ENCODE measurements around the gene DDX60.

Gene DDX60

GRCh38 chr4:168203233-168203911, 115.2 kb downstream of the DDX60 start:
- Histone ChIP-seq H3K9me3 (ENCODE audit: control insufficient read depth, low read length) (peaks cover 21% of the 10 kb centered on the region), H3K36me3 (ENCODE audit: control insufficient read depth, insufficient read depth, low read length, severe bottlenecking) (no peaks in the 10 kb centered on the region), H3K9ac (ENCODE audit: low read length) (no peak overlapping the region), H3K27me3 (replicated peaks; ENCODE audit: control insufficient read depth, insufficient read depth, low read length) (no peaks in the 10 kb centered on the region), H3K4me1 (ENCODE audit: control insufficient read depth, insufficient read depth, low read length) (no peaks in the 10 kb centered on the region), H3K4me3 (ENCODE audit: low read length) (no peak overlapping the region)
- DNase-seq (ENCODE audit: low read depth), result no peak

GRCh38 chr4:168200685-168201084, 117.9 kb downstream of the DDX60 start:
- no peak for DNase-seq (ENCODE audit: low read depth)
- H3K4me3 ChIP-seq (ENCODE audit: low read length), result no peak overlapping the region
- no peaks in the 10 kb centered on the region for H3K27me3 ChIP-seq (replicated peaks; ENCODE audit: control insufficient read depth, insufficient read depth, low read length)

DNA sequence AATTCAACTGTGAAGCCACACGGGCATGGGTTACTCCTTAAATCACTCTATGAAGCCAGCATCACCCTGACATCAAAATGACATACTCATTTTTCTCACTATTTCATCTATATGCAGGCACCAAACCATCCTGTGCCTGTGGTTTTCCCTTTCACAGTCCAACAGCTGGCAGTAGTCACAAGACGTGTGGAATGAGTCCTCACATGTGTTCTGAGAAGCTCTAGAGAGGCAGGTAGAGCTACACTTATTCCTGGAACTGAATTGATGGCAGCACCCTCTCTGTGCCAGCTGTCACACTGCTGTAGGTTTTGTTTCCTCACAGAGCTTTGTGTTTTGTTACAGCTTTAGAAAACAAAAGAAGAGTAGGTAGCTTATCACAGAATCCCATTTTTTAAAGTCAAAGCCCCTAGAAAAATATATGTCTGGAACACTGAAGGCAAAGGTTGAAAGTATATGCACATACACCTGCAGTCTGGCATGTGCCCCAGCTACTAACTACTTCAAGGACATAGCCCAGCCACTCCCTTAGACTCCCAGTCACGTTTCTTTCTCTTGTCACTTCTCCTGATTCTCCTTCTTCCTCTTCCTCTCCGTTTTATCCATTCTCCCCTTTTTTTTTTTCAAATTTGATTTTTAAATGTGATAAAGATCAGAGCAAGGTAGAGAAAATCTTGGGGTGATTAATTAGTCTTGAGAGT, 119.1 kb downstream of the DDX60 start:
- Histone ChIP-seq H3K36me3 (ENCODE audit: control insufficient read depth, insufficient read depth, low read length, severe bottlenecking) (no peaks in the 10 kb centered on the region), H3K9me3 (ENCODE audit: control insufficient read depth, low read length) (peaks cover 21% of the 10 kb centered on the region), H3K9ac (ENCODE audit: low read length) (no peak overlapping the region), H3K4me3 (ENCODE audit: low read length) (no peak overlapping the region), H3K4me1 (ENCODE audit: control insufficient read depth, insufficient read depth, low read length) (no peaks in the 10 kb centered on the region), H3K27me3 (replicated peaks; ENCODE audit: control insufficient read depth, insufficient read depth, low read length) (no peaks in the 10 kb centered on the region)
- no peak for DNase-seq (ENCODE audit: low read depth)

More at GRCh38 chr4:168200685-168201084, 117.9 kb downstream of the DDX60 start:
- Histone ChIP-seq H3K36me3 (ENCODE audit: control insufficient read depth, insufficient read depth, low read length, severe bottlenecking) (no peaks in the 10 kb centered on the region), H3K9me3 (ENCODE audit: control insufficient read depth, low read length) (peaks cover 21% of the 10 kb centered on the region), H3K4me1 (ENCODE audit: control insufficient read depth, insufficient read depth, low read length) (no peaks in the 10 kb centered on the region), H3K9ac (ENCODE audit: low read length) (no peak overlapping the region)

- Histone ChIP-seq H3K36me3 (ENCODE audit: control insufficient read depth, insufficient read depth, low read length, severe bottlenecking) (no peaks in the 10 kb centered on the region), H3K4me1 (ENCODE audit: control insufficient read depth, insufficient read depth, low read length) (no peaks in the 10 kb centered on the region), H3K27me3 (replicated peaks; ENCODE audit: control insufficient read depth, insufficient read depth, low read length) (no peaks in the 10 kb centered on the region), H3K9ac (ENCODE audit: low read length) (no peak overlapping the region), H3K9me3 (ENCODE audit: control insufficient read depth, low read length) (peaks cover 6% of the 10 kb centered on the region), H3K4me3 (ENCODE audit: low read length) (no peak overlapping the region)
- no peak for DNase-seq (ENCODE audit: low read depth)
Observed at GRCh38 chr4:168197926-168198325, 120.6 kb downstream of the DDX60 start.

- H3K4me1 ChIP-seq (ENCODE audit: control insufficient read depth, insufficient read depth, low read length), result no peaks in the 10 kb centered on the region
- DNase-seq (ENCODE audit: low read depth), result no peak
- no peak overlapping the region for H3K9ac ChIP-seq (ENCODE audit: low read length)
- H3K9me3 ChIP-seq (ENCODE audit: control insufficient read depth, low read length), result no peaks in the 10 kb centered on the region
- H3K27me3 ChIP-seq (replicated peaks; ENCODE audit: control insufficient read depth, insufficient read depth, low read length), result no peaks in the 10 kb centered on the region
- H3K36me3 ChIP-seq (ENCODE audit: control insufficient read depth, insufficient read depth, low read length, severe bottlenecking), result no peaks in the 10 kb centered on the region
- no peak overlapping the region for H3K4me3 ChIP-seq (ENCODE audit: low read length)
Observed at GRCh38 chr4:168188754-168189153, 129.8 kb downstream of the DDX60 start.

DNA sequence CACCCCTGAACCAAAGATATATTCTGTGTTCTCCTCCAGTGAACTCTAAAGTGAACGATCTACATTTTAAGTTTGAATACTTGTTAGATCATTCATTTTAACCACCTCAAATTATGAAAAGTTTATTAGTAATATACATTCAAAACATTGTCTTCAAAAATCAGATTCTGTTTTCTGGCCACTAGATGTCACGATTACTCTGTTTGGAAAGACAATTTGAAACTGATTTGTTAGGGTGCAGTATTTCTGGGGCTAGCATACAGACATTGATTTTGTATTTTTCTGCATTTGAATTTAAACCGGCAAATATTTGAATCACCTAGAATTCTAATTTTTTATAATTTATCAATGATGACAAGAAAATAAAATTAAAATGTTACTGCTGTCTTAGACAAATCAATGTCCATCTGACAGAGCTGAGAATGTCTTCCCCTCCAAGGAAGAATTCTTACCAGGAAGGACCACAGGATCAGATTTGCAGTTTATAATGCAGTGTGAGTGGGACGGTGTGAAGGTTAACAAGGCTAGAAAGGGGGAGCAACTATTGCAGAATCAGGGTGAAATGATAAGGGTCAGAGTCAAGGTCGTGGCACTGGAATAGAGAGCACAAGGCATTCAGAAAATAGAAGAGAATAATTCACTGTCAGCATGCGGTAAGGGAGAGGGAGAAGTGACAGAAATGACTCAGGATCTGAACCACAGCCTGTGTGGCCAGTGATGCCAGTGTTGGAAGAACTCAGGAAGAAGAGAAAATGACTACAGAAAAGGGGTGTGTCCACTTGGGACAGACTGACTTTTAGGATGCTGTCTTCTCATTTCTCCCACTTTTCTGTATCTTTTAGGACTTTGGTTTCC, 134.6 kb downstream of the DDX60 start:
- Histone ChIP-seq H3K4me3 (ENCODE audit: low read length) (no peak overlapping the region), H3K4me1 (ENCODE audit: control insufficient read depth, insufficient read depth, low read length) (no peaks in the 10 kb centered on the region)
- peak; percentile 70 for DNase-seq (ENCODE audit: low read depth)

DNA sequence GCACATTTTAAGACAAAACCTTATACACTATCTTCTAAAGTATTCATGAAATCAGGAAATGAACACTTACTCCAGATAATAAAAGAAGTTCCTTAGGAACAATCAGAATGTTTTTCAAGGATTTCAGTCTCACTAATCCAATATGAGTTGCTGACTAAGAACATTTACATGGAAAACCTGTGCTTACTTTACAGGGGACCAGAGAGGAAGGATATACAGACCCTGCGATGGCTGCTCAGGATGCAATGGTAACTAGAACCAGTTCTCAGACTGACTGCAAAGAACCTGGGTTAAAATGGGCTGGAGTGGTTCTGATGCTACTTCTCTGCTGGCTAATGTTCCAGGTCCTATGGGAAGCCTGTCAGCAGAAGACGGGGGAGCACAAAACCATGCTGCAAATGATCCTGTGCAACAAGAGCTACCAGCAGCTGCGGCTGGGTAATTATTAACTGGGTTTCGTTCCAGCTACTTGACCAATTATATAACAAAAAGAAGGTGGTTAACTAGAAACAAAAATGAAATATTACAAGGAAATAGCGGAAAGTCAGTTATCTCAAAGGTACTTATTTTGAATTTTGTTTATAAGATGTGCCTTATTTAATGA, 140.9 kb downstream of the DDX60 start:
- no peak for DNase-seq (ENCODE audit: low read depth)
- Histone ChIP-seq H3K36me3 (ENCODE audit: control insufficient read depth, insufficient read depth, low read length, severe bottlenecking) (no peaks in the 10 kb centered on the region), H3K4me1 (ENCODE audit: control insufficient read depth, insufficient read depth, low read length) (peaks cover 4% of the 10 kb centered on the region), H3K4me3 (ENCODE audit: low read length) (no peak overlapping the region), H3K9ac (ENCODE audit: low read length) (no peak overlapping the region), H3K9me3 (ENCODE audit: control insufficient read depth, low read length) (no peaks in the 10 kb centered on the region), H3K27me3 (replicated peaks; ENCODE audit: control insufficient read depth, insufficient read depth, low read length) (no peaks in the 10 kb centered on the region)

More for the DNA sequence above, 134.6 kb downstream of the DDX60 start:
- H3K9me3 ChIP-seq (ENCODE audit: control insufficient read depth, low read length), result no peaks in the 10 kb centered on the region
- no peaks in the 10 kb centered on the region for H3K27me3 ChIP-seq (replicated peaks; ENCODE audit: control insufficient read depth, insufficient read depth, low read length)
- no peaks in the 10 kb centered on the region for H3K36me3 ChIP-seq (ENCODE audit: control insufficient read depth, insufficient read depth, low read length, severe bottlenecking)
- H3K9ac ChIP-seq (ENCODE audit: low read length), result no peak overlapping the region

GRCh38 chr4:168174308-168174707, 144.2 kb downstream of the DDX60 start:
- Histone ChIP-seq H3K4me3 (ENCODE audit: low read length) (no peak overlapping the region), H3K9ac (ENCODE audit: low read length) (no peak overlapping the region), H3K4me1 (ENCODE audit: control insufficient read depth, insufficient read depth, low read length) (peaks cover 4% of the 10 kb centered on the region), H3K27me3 (replicated peaks; ENCODE audit: control insufficient read depth, insufficient read depth, low read length) (no peaks in the 10 kb centered on the region), H3K36me3 (ENCODE audit: control insufficient read depth, insufficient read depth, low read length, severe bottlenecking) (no peaks in the 10 kb centered on the region), H3K9me3 (ENCODE audit: control insufficient read depth, low read length) (no peaks in the 10 kb centered on the region)
- no peak for DNase-seq (ENCODE audit: low read depth)

GRCh38 chr4:168167714-168168284, 150.8 kb downstream of the DDX60 start:
- peak; percentile 20 for DNase-seq (ENCODE audit: low read depth)
- Histone ChIP-seq H3K4me1 (ENCODE audit: control insufficient read depth, insufficient read depth, low read length) (no peaks in the 10 kb centered on the region), H3K9ac (ENCODE audit: low read length) (no peak overlapping the region), H3K4me3 (ENCODE audit: low read length) (no peak overlapping the region), H3K9me3 (ENCODE audit: control insufficient read depth, low read length) (no peaks in the 10 kb centered on the region), H3K27me3 (replicated peaks; ENCODE audit: control insufficient read depth, insufficient read depth, low read length) (no peaks in the 10 kb centered on the region), H3K36me3 (ENCODE audit: control insufficient read depth, insufficient read depth, low read length, severe bottlenecking) (no peaks in the 10 kb centered on the region)
